Activated CD4-positive, alpha-beta T cell treated with anti-CD3 and anti-CD28 coated beads for 24 hours (primary cell): ENCODE measurements around the gene MINDY3.
"Not testable (repeated sequence)": the region's sequence is repeated elsewhere in the genome, so short reads cannot be mapped to it uniquely, and the experiment has no call there.

Experiments
- DNase-seq, 2 donors: peaks; one replicate each; pipeline ENCODE4 v3.0.0-alpha.2; 2020; ENCODE audit warnings: low read depth in 2 of 2

MINDY3 gene

GRCh38 chr10:15859906-15860691 is at the start of gene MINDY3:
Gene MINDY3 (minus strand): TSS chr10:15860507. CDS start chr10:15860299, 208 bp downstream.
- DNase-seq = peak; percentile 62 to 74

GRCh38 chr10:15901889-15902288 is 41.6 kb upstream of the MINDY3 start:
- no peak for DNase-seq

DNA sequence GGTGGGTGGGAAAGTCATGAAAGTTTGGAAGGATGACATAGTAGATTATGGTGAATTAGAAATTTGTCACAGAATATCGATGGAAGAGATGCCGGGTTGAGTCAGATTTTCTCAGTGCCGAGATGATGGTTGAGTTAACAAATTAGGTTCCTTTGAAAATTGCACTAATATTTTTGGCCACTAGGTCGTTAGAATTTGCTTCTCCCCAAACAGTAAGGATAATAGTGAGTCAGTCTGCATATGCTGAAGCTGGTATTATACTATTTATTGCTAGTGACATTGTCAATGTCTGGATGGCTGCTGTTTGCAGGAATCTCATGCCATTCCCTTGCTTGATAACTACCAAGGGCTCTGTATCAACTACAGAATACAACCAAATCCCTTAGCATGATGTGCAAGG is 37.7 kb upstream of the MINDY3 start:
- DNase-seq = no peak

DNA sequence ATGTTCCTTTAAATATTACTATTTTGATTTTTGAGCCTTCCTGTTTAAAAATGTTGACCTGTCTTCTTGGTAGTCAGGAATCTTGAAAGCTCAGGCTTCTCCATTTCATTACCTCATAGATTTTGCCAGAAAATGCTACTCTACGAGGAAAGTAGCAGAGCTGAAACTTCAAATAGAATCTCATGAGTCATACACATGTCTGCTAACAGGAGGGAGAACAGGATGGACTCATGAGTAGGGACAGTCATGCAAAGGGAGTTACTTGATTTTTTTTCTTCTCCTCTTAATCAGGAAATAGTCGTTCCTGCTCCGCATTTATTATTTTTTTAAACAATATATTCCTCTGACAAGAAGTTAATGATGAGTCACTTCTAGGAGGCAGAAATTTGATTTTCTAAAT is 37.0 kb upstream of the MINDY3 start:
- no peak for DNase-seq

- DNase-seq = no peak
Measured at GRCh38 chr10:15896654-15897053, 36.3 kb upstream of the MINDY3 start.

DNA sequence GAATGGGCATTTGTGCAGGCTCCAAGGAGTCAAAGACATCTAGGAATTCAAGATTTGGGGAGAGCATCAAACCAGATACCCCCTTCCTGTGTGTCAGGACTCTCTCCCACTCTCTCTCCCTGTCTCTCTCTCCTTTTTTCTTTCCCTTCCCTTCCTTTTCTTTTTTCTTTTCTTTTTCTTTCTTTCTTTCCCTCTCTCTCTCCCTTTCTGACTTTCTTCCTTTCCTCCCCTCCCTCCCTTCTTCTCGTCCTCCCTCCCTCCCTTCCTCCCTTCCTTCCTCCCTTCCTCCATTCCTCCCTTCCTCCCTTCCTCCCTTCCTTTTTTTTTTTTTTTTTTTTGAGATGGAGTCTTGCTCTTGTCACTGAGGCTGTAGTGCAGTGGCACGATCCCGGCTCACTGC is 24.1 kb upstream of the MINDY3 start:
- DNase-seq = no peak

DNA sequence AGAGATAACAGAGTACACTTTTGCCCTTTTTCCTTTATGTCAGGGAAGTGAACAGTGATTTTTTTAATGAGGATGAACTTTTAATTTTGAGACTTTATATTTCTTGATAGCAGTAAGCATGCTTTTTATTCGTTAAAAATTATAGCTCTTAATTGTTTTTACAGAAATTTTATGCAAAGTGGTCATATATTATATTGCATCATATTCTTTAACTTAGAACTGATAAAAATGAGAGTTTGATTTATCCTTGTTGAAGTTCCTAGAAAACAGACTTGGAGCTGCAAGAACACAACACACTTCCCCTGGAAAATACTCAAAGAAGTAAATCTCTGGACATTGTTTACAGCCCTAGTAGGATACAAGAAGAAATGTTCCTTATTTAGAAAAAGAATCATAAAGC is 21.2 kb upstream of the MINDY3 start:
- no peak for DNase-seq

DNA sequence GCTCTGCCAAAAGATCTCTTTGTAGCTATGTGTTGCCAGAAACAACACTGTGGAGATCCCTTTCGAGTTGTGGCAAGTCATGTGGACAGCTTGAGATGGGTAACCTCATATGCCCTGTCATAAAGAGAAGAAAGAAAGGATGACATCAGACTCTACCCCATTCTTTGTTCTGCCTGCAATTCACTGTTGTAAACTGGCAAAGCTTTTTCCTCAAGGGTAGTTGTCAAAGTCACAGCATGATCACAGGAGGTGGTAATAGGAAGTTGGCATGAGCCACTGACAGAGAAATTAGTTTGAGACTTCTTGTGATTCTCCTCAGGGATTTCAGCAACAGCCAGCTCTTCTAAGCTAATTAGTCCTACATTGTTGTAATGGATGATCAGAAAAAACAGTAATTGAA is 19.4 kb upstream of the MINDY3 start:
- DNase-seq = no peak

DNA sequence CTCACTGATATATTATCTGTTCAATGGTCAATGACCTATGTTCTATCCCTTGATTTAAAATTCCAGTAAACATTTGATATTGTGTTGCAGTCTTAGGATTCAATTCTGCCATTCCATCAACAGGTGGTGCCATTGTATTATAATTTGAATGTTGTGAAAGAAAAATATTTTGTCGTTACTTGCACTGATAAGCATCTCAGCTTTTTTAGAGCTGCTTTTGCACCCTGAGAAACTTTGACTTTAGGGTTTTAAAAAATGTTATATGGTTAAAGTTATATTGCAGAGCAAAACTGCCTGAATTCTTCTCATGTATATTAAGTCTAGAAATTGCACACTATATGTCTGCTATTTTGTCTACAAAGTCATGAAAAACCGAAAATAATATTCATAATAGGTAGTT is 18.8 kb upstream of the MINDY3 start:
- no peak for DNase-seq

- no peak for DNase-seq
Measured at GRCh38 chr10:15877836-15878576, 17.7 kb upstream of the MINDY3 start.

- DNase-seq = not testable (repeated sequence)
Measured at GRCh38 chr10:15876274-15876673, 16.0 kb upstream of the MINDY3 start.

- not testable (repeated sequence) for DNase-seq
Measured at GRCh38 chr10:15872645-15873044, 12.3 kb upstream of the MINDY3 start.

- no peak for DNase-seq
Measured at GRCh38 chr10:15871823-15872222, 11.5 kb upstream of the MINDY3 start.

GRCh38 chr10:15869935-15870334 is 9.6 kb upstream of the MINDY3 start:
- no peak for DNase-seq

GRCh38 chr10:15868006-15868405 is 7.7 kb upstream of the MINDY3 start:
- DNase-seq = no peak

DNA sequence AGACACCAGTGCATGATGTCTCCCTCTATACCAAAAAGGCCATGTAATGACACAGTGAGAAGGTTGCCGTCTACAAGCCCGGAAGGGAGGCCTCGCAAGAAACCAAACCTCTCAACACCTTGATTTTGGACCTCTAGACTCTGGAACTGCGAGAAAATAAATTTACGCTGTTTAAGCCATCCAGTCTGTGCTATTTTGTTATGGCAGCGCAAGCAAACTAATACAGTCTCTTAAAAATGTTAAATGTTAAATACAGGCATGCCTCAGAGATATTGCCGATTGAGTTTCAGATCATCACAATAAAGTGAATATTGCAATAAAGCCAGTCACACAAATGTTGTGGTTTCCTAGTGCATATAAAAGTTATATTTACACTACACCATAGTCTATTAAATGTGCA is 5.0 kb upstream of the MINDY3 start:
- no peak for DNase-seq

GRCh38 chr10:15864419-15864818 is 4.1 kb upstream of the MINDY3 start:
- DNase-seq = no peak

GRCh38 chr10:15863733-15864132 is 3.4 kb upstream of the MINDY3 start:
- no peak for DNase-seq

GRCh38 chr10:15863323-15863722 is 3.0 kb upstream of the MINDY3 start:
- no peak for DNase-seq

- DNase-seq = no peak
Measured at GRCh38 chr10:15860692-15861201, 440 bp upstream of the MINDY3 start.

GRCh38 chr10:15859509-15859905 is 800 bp downstream of the MINDY3 start:
- DNase-seq = no peak

GRCh38 chr10:15858861-15859281 is 1.4 kb downstream of the MINDY3 start:
- DNase-seq = no peak

- DNase-seq = no peak
Measured at GRCh38 chr10:15857107-15857575, 3.2 kb downstream of the MINDY3 start.
